HG03457 (cell line): ENCODE data around the gene TMEM80.

Experiments used
- ATAC-seq: cut with Tn5 transposase; IDR thresholded peaks from one replicate; pipeline ENCODE4 v1.9.1; 2021; ENCODE audit warnings: moderate number of reproducible peaks; ENCODE audit not compliant: unreplicated experiment

The TMEM80 gene

GRCh38 chr11:699116-699508, 3.5 kb downstream of the TMEM80 start:
- no peak for ATAC-seq

GRCh38 chr11:699753-700152, 4.1 kb downstream of the TMEM80 start:
- ATAC-seq = no peak

GRCh38 chr11:701741-702461, 6.3 kb downstream of the TMEM80 start:
- ATAC-seq = no peak

GRCh38 chr11:702462-703461, 7.1 kb downstream of the TMEM80 start:
- no peak for ATAC-seq

GRCh38 chr11:703506-703905, 7.9 kb downstream of the TMEM80 start:
- ATAC-seq = no peak

GRCh38 chr11:704228-704674, 8.6 kb downstream of the TMEM80 start:
- no peak for ATAC-seq

GRCh38 chr11:704781-705645, 9.4 kb downstream of the TMEM80 start:
- ATAC-seq = no peak

- ATAC-seq = no peak
These were observed 10.2 kb downstream of the TMEM80 start, which contains the start of gene EPS8L2 for GRCh38 chr11:705646-706438. EPS8L2 (plus strand) TSS chr11:706231; CDS start chr11:709408, 3,177 bp downstream.

GRCh38 chr11:706439-706956, 10.9 kb downstream of the TMEM80 start:
- ATAC-seq = no peak

- ATAC-seq = no peak
These were observed 11.6 kb downstream of the TMEM80 start for GRCh38 chr11:706957-707816.

GRCh38 chr11:707817-708420, 12.3 kb downstream of the TMEM80 start:
- ATAC-seq = no peak

- no peak for ATAC-seq
These were observed 12.9 kb downstream of the TMEM80 start for GRCh38 chr11:708511-708910.

- ATAC-seq = no peak
These were observed 13.7 kb downstream of the TMEM80 start for GRCh38 chr11:709109-709997.

GRCh38 chr11:714436-714835, 18.8 kb downstream of the TMEM80 start:
- ATAC-seq = no peak

GRCh38 chr11:719214-720016, 23.8 kb downstream of the TMEM80 start:
- no peak for ATAC-seq

GRCh38 chr11:720017-720641, 24.5 kb downstream of the TMEM80 start:
- ATAC-seq = no peak
